ENCODE measurements around the gene LRRC74A. TPM values are rescaled to one million over a fixed set of nuclear protein-coding genes. Genes with fewer than 3 reads are reported as not detected.

The LRRC74A gene
- total RNA-seq, 1 donor from 2014 or later = not detected

- no peak for DNase-seq (ENCODE audit: extremely low spot score, unreplicated experiment)
These were observed 43.9 kb upstream of the LRRC74A start for GRCh38 chr14:76782115-76782884.

DNA sequence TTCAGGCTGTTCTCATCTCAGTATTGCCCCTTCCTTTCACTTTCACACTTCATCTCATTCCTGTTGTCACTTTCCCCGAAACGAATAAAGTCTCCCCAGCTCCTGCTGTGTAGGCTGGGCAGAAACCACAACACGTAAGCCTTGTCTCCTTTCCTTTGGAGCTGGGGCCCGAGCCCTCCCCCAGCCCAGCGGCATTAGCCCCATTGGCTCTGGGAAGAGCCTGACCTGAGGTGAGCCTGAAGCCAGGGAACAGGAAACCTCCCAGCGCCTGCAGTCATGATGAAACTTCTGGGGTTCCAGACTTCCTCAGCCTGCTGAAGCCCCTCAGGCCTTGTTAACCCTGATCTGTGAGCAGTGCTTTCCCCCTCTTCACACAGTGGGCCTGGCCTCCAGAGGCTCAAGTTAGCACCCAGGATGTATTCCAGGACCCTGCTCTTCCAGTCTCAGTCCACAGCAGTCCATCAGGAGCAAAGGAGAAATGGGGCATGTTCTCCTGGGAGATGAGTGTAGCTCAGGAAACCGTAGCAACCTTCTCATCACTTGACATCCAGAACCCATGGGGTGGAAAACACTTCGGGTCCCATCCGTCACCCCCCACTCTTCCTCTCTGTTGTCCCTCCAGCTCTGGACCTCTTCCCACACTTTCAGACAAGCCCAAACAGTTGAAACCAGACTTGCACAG is 43.2 kb upstream of the LRRC74A start:
- H3K27ac Mint-ChIP-seq (ENCODE audit: unreplicated experiment) = no peak overlapping the region
- peaks cover 12% of the 10 kb centered on the region for H3K4me1 Mint-ChIP-seq (ENCODE audit: unreplicated experiment)
- TF ChIP-seq, protein P1, sequence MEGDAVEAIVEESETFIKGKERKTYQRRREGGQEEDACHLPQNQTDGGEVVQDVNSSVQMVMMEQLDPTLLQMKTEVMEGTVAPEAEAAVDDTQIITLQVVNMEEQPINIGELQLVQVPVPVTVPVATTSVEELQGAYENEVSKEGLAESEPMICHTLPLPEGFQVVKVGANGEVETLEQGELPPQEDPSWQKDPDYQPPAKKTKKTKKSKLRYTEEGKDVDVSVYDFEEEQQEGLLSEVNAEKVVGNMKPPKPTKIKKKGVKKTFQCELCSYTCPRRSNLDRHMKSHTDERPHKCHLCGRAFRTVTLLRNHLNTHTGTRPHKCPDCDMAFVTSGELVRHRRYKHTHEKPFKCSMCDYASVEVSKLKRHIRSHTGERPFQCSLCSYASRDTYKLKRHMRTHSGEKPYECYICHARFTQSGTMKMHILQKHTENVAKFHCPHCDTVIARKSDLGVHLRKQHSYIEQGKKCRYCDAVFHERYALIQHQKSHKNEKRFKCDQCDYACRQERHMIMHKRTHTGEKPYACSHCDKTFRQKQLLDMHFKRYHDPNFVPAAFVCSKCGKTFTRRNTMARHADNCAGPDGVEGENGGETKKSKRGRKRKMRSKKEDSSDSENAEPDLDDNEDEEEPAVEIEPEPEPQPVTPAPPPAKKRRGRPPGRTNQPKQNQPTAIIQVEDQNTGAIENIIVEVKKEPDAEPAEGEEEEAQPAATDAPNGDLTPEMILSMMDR (IDR thresholded peaks at IDR 0.05) = no peak
- no peaks in the 10 kb centered on the region for H3K9me3 Mint-ChIP-seq (ENCODE audit: unreplicated experiment)
- DNase-seq (ENCODE audit: extremely low spot score, unreplicated experiment) = peak; percentile 77
- H3K27me3 Mint-ChIP-seq (ENCODE audit: unreplicated experiment) = no peaks in the 10 kb centered on the region
- peaks cover 17% of the 10 kb centered on the region for H3K36me3 Mint-ChIP-seq (ENCODE audit: unreplicated experiment)
- H3K4me3 Mint-ChIP-seq (ENCODE audit: unreplicated experiment) = no peak overlapping the region

More at GRCh38 chr14:76782115-76782884, 43.9 kb upstream of the LRRC74A start:
- Mint-ChIP-seq H3K4me3 (ENCODE audit: unreplicated experiment) (no peak overlapping the region), H3K36me3 (ENCODE audit: unreplicated experiment) (peaks cover 13% of the 10 kb centered on the region), H3K27me3 (ENCODE audit: unreplicated experiment) (no peaks in the 10 kb centered on the region), H3K9me3 (ENCODE audit: unreplicated experiment) (no peaks in the 10 kb centered on the region), H3K4me1 (ENCODE audit: unreplicated experiment) (peaks cover 12% of the 10 kb centered on the region), H3K27ac (ENCODE audit: unreplicated experiment) (no peak overlapping the region)
- TF ChIP-seq, protein P1 (IDR thresholded peaks at IDR 0.05) = no peak

DNA sequence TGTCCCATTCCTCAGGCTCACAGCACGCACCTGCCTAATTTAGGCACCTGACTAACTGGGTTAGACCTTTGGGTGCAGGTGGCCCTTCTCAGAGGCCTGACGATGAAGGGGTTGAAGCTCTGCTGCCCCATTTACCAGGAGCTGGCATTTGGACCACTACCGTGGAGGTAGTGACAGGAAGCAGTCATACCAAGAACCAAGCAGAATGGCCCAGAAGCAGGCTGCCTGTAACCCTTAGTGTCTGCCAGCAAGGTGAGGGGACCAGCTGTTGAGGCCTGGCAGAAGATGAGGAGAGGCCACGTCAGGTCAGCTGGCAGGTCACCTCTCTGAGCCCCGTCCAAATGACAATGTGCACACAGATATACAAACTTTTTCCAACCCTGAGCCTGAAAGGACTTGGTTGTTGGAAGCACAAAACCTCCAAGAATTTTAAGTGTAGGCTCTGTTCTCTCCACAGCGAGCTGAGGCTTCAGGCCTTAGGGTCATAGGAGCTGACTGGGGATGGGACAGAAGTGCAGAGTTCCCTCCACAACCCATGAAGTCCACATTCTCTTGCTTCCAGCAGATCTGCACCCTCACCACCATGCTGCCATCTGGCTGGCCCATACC is 41.8 kb upstream of the LRRC74A start:
- H3K9me3 Mint-ChIP-seq (ENCODE audit: unreplicated experiment) = no peaks in the 10 kb centered on the region
- no peaks in the 10 kb centered on the region for H3K27me3 Mint-ChIP-seq (ENCODE audit: unreplicated experiment)
- peaks cover 24% of the 10 kb centered on the region for H3K36me3 Mint-ChIP-seq (ENCODE audit: unreplicated experiment)
- no peak overlapping the region for H3K4me3 Mint-ChIP-seq (ENCODE audit: unreplicated experiment)
- TF ChIP-seq, protein P1 (IDR thresholded peaks at IDR 0.05) = no peak
- H3K4me1 Mint-ChIP-seq (ENCODE audit: unreplicated experiment) = peaks cover 12% of the 10 kb centered on the region
- no peak overlapping the region for H3K27ac Mint-ChIP-seq (ENCODE audit: unreplicated experiment)
- peak; percentile 62 for DNase-seq (ENCODE audit: extremely low spot score, unreplicated experiment)

DNA sequence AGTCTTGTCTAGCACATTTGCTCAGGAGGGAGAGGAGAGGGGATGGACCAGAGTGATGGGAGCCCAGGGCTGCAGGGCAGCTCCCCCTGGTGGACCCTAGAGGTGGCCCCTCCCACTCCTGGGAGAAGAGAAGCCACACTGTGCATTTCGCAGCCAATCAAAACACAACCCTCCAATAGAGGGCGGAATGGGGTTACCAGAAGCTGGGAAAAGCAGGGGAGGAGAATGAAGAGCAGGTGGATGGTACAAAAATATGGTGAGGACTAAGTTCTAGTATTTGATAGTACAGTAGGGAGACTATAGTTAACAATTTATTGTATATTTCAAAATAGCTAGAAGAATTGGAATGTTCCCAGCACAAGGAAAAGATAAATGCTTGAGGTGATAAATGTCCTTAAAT is 41.3 kb upstream of the LRRC74A start:
- peaks cover 12% of the 10 kb centered on the region for H3K4me1 Mint-ChIP-seq (ENCODE audit: unreplicated experiment)
- H3K36me3 Mint-ChIP-seq (ENCODE audit: unreplicated experiment) = peaks cover 24% of the 10 kb centered on the region
- TF ChIP-seq, protein P1 (IDR thresholded peaks at IDR 0.05) = peak; percentile 84
- no peaks in the 10 kb centered on the region for H3K27me3 Mint-ChIP-seq (ENCODE audit: unreplicated experiment)
- peak overlapping the region; percentile 14 for H3K27ac Mint-ChIP-seq (ENCODE audit: unreplicated experiment)
- no peaks in the 10 kb centered on the region for H3K9me3 Mint-ChIP-seq (ENCODE audit: unreplicated experiment)
- peak; percentile 88 for DNase-seq (ENCODE audit: extremely low spot score, unreplicated experiment)
- H3K4me3 Mint-ChIP-seq (ENCODE audit: unreplicated experiment) = no peak overlapping the region

DNA sequence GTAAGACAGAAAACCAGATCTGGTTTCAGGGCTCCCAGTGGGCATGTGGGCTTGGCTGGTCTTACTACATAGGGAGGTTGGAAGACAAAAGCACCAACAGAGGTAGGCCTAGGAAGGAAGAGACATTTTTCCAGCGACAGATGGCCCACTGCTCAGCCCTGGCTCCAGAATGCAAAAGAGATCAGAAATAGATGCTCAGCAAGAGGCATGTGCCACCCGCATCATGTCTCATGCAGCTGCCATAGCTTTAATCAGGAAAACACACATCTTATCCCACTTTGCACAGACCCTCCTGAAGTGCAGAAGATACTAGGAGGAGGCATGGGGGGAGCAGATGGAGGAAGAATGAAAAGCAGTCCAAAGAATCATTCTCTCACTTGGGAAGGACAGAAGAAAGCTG is 39.6 kb upstream of the LRRC74A start:
- Mint-ChIP-seq H3K27ac (ENCODE audit: unreplicated experiment) (no peak overlapping the region), H3K4me1 (ENCODE audit: unreplicated experiment) (peaks cover 10% of the 10 kb centered on the region), H3K36me3 (ENCODE audit: unreplicated experiment) (peaks cover 35% of the 10 kb centered on the region)

More for the DNA sequence above, 39.6 kb upstream of the LRRC74A start:
- TF ChIP-seq, protein P1 (IDR thresholded peaks at IDR 0.05) = no peak
- peaks cover under 1% of the 10 kb centered on the region for H3K9me3 Mint-ChIP-seq (ENCODE audit: unreplicated experiment)
- H3K4me3 Mint-ChIP-seq (ENCODE audit: unreplicated experiment) = no peak overlapping the region
- H3K27me3 Mint-ChIP-seq (ENCODE audit: unreplicated experiment) = no peaks in the 10 kb centered on the region
- peak; percentile 46 for DNase-seq (ENCODE audit: extremely low spot score, unreplicated experiment)

All from osteocyte (in vitro differentiated cells).